ENCODE data around the gene PRUNE2.

The PRUNE2 gene

GRCh38 chr9:76654051-76654461 is 251.9 kb downstream of the PRUNE2 start:
- no peak for DNase-seq

GRCh38 chr9:76652894-76653293 is 253.0 kb downstream of the PRUNE2 start:
- DNase-seq: no peak

GRCh38 chr9:76651119-76651705 is 254.7 kb downstream of the PRUNE2 start:
- DNase-seq: no peak

- DNase-seq: peak; percentile 65
Measured at GRCh38 chr9:76650692-76651091, 255.2 kb downstream of the PRUNE2 start.

- DNase-seq: no peak
Measured at GRCh38 chr9:76649894-76650293, 256.0 kb downstream of the PRUNE2 start.

DNA sequence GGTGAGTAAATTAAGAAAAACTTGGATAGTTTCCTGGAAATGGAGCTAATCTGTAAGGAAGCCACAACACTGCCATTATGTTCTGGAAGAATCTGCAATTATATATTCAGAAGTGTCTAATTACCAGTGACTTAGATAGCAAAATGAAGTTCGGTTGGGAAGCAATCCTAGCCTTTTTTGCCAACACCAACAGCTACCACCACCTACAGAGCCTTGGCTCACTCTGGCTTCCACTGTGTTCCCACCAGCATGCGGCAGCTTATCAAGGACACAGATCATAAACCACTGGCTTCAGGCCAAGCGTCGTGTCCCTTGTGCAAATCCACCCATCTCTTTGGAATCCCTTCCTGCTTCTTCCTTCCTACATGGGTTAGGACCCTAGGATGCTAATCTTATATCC is 259.7 kb downstream of the PRUNE2 start:
- no peak for DNase-seq

DNA sequence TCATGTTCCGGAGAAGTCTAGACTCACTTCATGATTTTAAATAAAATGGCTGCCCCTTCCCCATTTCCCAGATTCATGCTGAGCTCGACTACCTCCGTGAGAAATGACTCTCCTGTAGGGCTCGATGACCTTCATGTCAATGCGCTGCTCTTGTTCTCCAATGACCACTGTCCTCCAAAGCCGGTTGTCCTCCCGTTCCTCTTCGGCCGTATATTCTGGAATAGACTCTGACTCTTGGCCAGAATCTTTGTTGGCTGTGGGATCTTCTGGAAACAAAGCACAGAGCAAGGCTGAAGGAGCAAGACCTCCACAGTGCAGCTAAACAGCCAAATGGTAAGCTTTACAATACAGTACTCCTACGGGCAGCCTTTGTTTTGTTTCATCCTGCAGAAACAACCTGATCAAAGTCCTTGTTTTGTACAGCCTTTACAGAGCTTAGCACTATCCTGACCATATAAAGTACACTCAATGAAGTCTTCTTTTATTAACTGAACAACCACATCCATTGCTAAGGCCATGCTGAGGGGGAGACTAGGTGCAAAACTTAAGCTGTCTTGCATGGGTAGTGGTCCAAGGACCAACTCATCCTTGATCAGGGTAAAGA is 261.2 kb downstream of the PRUNE2 start:
- DNase-seq: no peak

GRCh38 chr9:76644171-76644570 is 261.7 kb downstream of the PRUNE2 start:
- DNase-seq: no peak

GRCh38 chr9:76643399-76644117 is 262.4 kb downstream of the PRUNE2 start:
- DNase-seq: no peak

- peak; percentile 88 for DNase-seq
Measured at GRCh38 chr9:76642701-76643209, 263.2 kb downstream of the PRUNE2 start.

- DNase-seq: no peak
Measured at GRCh38 chr9:76642074-76642473, 263.8 kb downstream of the PRUNE2 start.

- DNase-seq: no peak
Measured at GRCh38 chr9:76638001-76638400, 267.9 kb downstream of the PRUNE2 start.

- no peak for DNase-seq
Measured at GRCh38 chr9:76637416-76637815, 268.5 kb downstream of the PRUNE2 start.

DNA sequence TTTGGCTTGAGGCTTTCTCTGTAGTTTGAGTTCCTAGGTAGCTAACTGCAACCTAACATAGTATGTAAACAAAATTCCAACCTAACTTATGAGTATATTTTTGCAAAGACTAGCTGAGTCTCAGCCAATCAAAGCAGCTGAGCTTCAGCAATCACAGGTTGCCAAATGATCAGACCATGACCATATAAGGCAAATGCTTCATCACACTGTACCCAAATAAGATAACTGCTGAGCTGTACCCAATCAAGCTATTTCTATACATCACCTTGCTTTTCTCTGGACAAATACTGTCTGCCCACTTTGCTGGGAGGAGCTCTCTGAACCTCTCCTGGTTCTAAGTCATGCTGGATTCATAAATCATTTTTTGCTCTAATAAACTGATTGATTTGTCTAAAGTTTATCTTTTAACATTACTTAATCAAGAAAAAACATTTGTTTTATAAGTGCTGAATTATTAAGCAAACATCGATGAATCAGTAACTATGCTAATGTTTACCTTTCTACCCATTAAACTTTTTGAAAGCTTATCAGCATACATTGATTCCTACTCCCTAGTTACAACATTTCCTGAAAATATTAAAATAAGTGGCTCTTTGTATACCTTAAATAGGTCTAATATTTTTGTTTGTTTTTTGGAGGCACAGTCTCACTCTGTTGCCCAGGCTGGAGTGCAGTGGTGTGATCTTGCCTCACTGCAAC is 271.4 kb downstream of the PRUNE2 start:
- DNase-seq: no peak

DNA sequence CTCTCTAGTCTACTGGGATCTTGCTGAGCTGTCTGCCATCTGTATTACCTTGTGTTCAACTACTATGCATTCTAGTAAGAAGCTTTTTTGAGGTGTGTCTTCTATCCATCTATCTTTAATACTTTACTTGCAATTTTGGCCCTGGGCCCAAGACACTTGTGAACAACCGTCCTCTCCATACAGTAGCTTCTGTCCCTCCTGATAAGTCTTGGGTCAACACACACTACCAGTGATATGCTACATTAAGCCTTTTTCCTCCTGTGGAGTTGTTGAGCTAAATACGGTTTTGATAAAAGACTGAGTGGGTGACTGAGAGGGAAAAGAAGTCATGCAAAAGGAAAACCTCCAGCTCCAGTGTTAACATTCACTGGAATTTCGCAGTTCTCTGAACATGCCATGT is 275.0 kb downstream of the PRUNE2 start:
- no peak for DNase-seq

DNA sequence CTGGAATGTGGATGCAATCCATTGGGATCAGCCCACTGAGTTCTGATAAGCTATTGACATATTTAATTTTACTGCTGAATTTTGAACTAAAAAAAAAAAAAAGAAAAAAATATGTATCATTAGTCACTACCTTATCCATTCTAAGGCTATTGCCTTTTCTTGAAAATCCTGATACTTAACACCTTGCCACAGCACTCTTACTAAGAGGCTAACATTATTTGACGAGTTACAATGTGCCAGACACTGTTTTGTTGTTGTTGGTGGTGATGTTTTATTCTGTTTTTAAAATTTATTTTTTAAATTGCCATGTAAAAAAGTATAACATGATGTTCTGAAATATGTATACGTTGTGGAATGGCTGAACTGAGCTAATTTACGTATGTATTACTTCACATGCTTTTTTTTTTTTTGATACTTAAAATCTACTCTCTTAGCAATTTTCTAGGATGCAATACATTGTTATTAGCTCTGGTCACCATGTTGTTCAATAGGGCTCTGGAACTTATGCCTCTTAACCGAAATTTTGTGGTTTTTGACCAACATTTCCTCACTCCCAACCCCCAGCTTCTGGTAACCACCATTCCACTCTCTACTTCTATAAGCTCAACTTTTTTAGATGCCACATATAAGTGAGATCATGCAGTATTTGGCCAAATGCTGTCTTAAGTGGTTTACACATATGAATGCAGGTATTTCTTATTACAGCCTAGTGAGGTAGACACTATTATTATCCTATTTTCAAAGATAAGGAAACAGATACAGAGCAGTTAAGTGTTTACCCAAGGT is 276.5 kb downstream of the PRUNE2 start:
- DNase-seq: no peak

- no peak for DNase-seq
Measured at GRCh38 chr9:76628155-76628554, 277.8 kb downstream of the PRUNE2 start.

- no peak for DNase-seq
Measured at GRCh38 chr9:76626980-76627379, 278.9 kb downstream of the PRUNE2 start.

DNA sequence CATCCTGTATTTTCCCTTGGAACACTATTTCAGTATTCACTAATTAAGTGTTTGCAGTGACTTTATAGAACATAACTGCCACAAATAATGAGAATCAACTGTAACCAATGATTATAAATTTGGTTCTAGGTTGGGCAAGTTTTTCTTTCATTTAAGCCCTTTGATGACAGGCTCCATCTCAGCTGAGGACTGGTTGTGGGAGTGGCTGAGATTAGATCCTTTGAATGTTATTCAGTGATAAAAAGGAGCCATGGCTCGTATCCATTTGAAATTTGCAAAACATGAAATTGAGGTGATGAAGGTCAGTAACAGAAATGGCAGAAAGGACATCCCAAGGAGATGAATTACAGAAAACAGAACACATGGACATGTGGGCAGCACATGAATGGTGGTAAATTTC is 279.8 kb downstream of the PRUNE2 start:
- DNase-seq: no peak

- DNase-seq: no peak
Measured at GRCh38 chr9:76624391-76625048, 281.4 kb downstream of the PRUNE2 start.

DNA sequence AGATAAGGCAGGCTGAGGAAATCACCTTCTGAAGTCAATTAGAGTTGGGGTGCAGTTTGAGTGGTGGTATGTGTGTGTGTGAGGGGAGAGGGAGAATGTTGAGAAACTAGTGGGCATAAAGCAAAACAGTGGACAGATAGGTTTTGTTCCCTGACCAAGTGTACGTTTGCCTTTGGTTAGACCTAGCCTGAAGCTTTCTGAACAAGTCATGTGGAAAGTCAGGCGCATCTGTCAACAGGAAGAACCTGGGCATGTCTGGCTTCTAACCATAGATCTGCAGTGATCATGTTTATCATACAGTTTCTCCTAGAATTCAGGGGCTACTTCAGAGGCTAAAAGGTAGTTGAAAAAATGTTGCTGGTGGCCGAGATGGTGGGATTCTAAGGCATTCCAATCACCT is 284.9 kb downstream of the PRUNE2 start:
- DNase-seq: no peak

GRCh38 chr9:76620581-76620980 is 285.3 kb downstream of the PRUNE2 start:
- DNase-seq: no peak

Measured in islet precursor cell (in vitro differentiated cells).